BE2C (cell line): ENCODE data around the gene PHF21B.
"Not testable (repeated sequence)": the region's sequence is repeated elsewhere in the genome, so short reads cannot be mapped to it uniquely, and the experiment has no call there.

Source experiments
- DNase-seq: peaks from one replicate; pipeline ENCODE4 v3.0.0-alpha.2; 2020
- H3K27me3 ChIP-seq: fragments of 250-450 bp; sonication (Bioruptor Pico); 2 replicates; pipeline ENCODE4 v1.5.1; 2020; ENCODE audit warnings: mild to moderate bottlenecking
- H3K36me3 ChIP-seq: fragments of 250-450 bp; sonication (Bioruptor Pico); 2 replicates; pipeline ENCODE4 v1.5.1; 2020; ENCODE audit warnings: mild to moderate bottlenecking
- H3K4me1 ChIP-seq: fragments of 250-450 bp; sonication (Bioruptor Pico); 2 replicates; pipeline ENCODE4 v1.5.1; 2020
- H3K4me3 ChIP-seq: 2 replicates; pipeline ENCODE4 v1.5.1; 2011; ENCODE audit warnings: low read depth, low read length
- H3K9me3 ChIP-seq: fragments of 250-450 bp; sonication (Bioruptor Pico); 2 replicates; pipeline ENCODE4 v1.5.1; 2020
- CTCF ChIP-seq: IDR thresholded peaks from 2 replicates; pipeline ENCODE4 v1.5.1; 2012; ENCODE audit warnings: mild to moderate bottlenecking, low read depth, low read length

Gene PHF21B

GRCh38 chr22:44924098-44924497 is 85.7 kb downstream of the PHF21B start:
- no peaks in the 10 kb centered on the region for H3K27me3 ChIP-seq
- no peak overlapping the region for H3K4me3 ChIP-seq
- H3K9me3 ChIP-seq, result no peaks in the 10 kb centered on the region
- 0 out of 2 replicates have a peak, but pooled peaks cover 5% of the 10 kb centered on the region for H3K36me3 ChIP-seq
- DNase-seq, result no peak
- no peaks in the 10 kb centered on the region for H3K4me1 ChIP-seq
- TF ChIP-seq CTCF, result no peak

GRCh38 chr22:44921766-44922165 is 88.0 kb downstream of the PHF21B start:
- H3K4me3 ChIP-seq, H3K27me3 ChIP-seq, DNase-seq, H3K36me3 ChIP-seq, H3K4me1 ChIP-seq, H3K9me3 ChIP-seq: not testable (repeated sequence)

- H3K4me1 ChIP-seq, result no peaks in the 10 kb centered on the region
- H3K27me3 ChIP-seq, result no peaks in the 10 kb centered on the region
- no peak for TF ChIP-seq CTCF
- no peak overlapping the region for H3K4me3 ChIP-seq
- no peaks in the 10 kb centered on the region for H3K9me3 ChIP-seq
- no peak for DNase-seq
- H3K36me3 ChIP-seq, result no peaks in the 10 kb centered on the region; the same call in 1 of the 2 replicates
These were observed 89.6 kb downstream of the PHF21B start for GRCh38 chr22:44920183-44920582.

DNA sequence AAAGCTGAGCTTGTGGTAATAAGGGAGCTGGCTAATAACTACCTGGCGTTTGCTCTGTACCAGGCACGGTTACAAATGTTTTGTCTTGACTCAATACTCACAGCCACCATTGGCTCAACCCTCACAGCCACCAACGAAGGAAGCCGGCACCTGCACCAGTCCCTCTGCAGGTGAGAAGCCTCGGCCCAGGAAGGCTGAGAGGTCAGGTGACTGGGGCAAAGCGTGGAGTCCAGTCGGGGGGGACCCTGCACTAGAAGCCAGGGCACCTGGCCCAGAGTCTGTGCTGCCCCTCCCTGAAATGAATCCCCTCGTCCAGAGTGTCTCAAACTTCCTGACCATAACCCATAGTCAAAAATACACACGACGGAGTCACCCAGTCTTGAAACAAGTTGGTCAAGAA is 90.1 kb downstream of the PHF21B start:
- Histone ChIP-seq H3K9me3 (no peaks in the 10 kb centered on the region), H3K4me1 (no peaks in the 10 kb centered on the region), H3K27me3 (no peaks in the 10 kb centered on the region), H3K4me3 (no peak overlapping the region), H3K36me3 (no peaks in the 10 kb centered on the region; the same call in 1 of the 2 replicates)
- no peak for TF ChIP-seq CTCF
- DNase-seq, result no peak

- no peak for TF ChIP-seq CTCF
- Histone ChIP-seq H3K9me3 (no peaks in the 10 kb centered on the region), H3K27me3 (no peaks in the 10 kb centered on the region), H3K4me3 (no peak overlapping the region), H3K36me3 (no peaks in the 10 kb centered on the region; the same call in 1 of the 2 replicates), H3K4me1 (no peaks in the 10 kb centered on the region)
- DNase-seq, result no peak
These were observed 90.8 kb downstream of the PHF21B start for GRCh38 chr22:44918925-44919392.

DNA sequence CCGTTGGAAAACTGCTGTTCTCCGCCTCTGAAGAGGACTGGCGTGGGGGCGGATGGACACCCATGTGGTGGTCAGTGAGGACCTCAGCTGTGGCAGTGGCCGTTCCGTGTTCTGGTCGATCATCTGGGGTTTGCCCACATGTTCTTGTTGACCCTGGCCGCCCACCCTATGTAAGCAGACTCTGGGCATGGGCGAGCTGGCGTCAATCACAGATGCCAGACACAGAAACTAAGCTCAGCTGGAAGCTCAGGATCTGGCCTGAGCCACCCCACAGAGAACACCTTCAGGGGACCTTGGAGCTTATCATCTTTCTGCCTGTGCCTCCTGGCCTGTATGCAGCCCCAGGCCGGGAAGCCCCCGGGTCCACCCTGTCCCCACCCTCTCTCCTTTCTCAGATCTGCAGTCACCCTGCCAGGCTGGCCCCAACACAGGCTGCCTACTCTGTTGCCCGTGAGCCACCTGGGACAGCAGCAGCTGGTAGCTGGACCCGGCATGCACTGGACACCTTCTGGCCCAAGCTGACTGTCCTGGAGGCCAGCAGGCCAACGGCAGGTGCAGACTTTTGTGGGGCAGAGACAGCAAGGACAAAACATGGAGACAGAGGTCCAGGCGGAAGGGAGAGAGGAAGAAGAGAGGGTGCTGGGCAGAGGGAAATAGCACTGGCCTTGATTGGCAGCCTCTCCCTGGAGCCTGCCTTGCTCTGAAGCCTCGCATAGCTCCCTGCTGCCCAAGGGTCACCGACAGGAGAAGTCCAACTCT is 91.5 kb downstream of the PHF21B start:
- DNase-seq, result no peak
- H3K27me3 ChIP-seq, result no peaks in the 10 kb centered on the region
- no peak overlapping the region for H3K4me3 ChIP-seq
- H3K9me3 ChIP-seq, result no peaks in the 10 kb centered on the region
- no peaks in the 10 kb centered on the region for H3K4me1 ChIP-seq
- no peak for TF ChIP-seq CTCF
- peaks cover 4% of the 10 kb centered on the region for H3K36me3 ChIP-seq
